Sciatic nerve (tissue), 2 donors: Measurements from ENCODE around the gene FREM3. TPM values are rescaled to one million over a fixed set of nuclear protein-coding genes. Genes with fewer than 3 reads are reported as not detected.
"Not testable (repeated sequence)": the region's sequence is repeated elsewhere in the genome, so short reads cannot be mapped to it uniquely, and the experiment has no call there.

Experiments
- ATAC-seq: fragments of 200-7000 bp; cut with Tn5 transposase; one replicate; pipeline ENCODE4 v1.9.1; 2020; ENCODE audit warnings: mild to moderate bottlenecking, moderate library complexity
- DNase-seq: peaks from one replicate; pipeline ENCODE4 v3.0.0-alpha.2; 2020; ENCODE audit warnings: low spot score
- intact Hi-C: fragments of 100-400 bp; cut with DNase I; formaldehyde crosslinking; loops from one replicate; pipeline ENCODE4 v1.14.2; 2022
- total RNA-seq: library from RNA; stranded (reverse); fragmentation: NEBNext Ultra II Directional; extraction: Animal tissue kit (Norgen Biotek cat#: 25700); gene quantifications from one replicate; pipeline ENCODE4 v1.2.1, GENCODE V29; 2021
- donor health status: DM: no; HTN: no; CAD: no.
- donor health status: DM: no; HTN: no; CAD: no.

The FREM3 gene
- total RNA-seq, 1 donor from 2014 or later: not detected

GRCh38 chr4:143528046-143528445 lies 172.4 kb downstream of the FREM3 start:
- DNase-seq, ATAC-seq, intact Hi-C loops: not testable (repeated sequence)

Other genes with a start within 250 kb of the FREM3 start
- 55.6 TPM for gene SMARCA5, start 187.0 kb downstream of the FREM3 start, total RNA-seq
- 1.2 TPM for gene GYPE, start 204.9 kb upstream of the FREM3 start, total RNA-seq